Activated naive CD4-positive, alpha-beta T cell treated with anti-CD3 and anti-CD28 coated beads for 36 hours (primary cell): Measurements from ENCODE around the gene TMED5. TPM values are rescaled to one million over a fixed set of nuclear protein-coding genes. Genes with fewer than 3 reads are reported as not detected.
"Not testable (repeated sequence)": the region's sequence is repeated elsewhere in the genome, so short reads cannot be mapped to it uniquely, and the experiment has no call there.

Experiments used
- CTCF ChIA-PET: fragments of 350-600 bp; sonication (Branson Sonifier 250); formaldehyde crosslinking; loops from one replicate; lab custom pipeline; 2021; ENCODE audit warnings: antibody characterized with exemption; lab: Charles Lee
- DNase-seq: peaks from one replicate; pipeline ENCODE4 v3.0.0-alpha.2; 2020
- H3K27ac Mint-ChIP-seq: one replicate; pipeline ENCODE4 v1.8.0; 2021; ENCODE audit warnings: mild to moderate bottlenecking, mixed read lengths
- H3K27me3 Mint-ChIP-seq: one replicate; pipeline ENCODE4 v1.8.0; 2021; ENCODE audit warnings: low read depth, mixed read lengths
- H3K36me3 Mint-ChIP-seq: one replicate; pipeline ENCODE4 v1.8.0; 2021; ENCODE audit warnings: low read depth, mixed read lengths
- H3K4me1 Mint-ChIP-seq: one replicate; pipeline ENCODE4 v1.8.0; 2021; ENCODE audit warnings: low read depth, mixed read lengths
- H3K4me3 Mint-ChIP-seq: one replicate; pipeline ENCODE4 v1.8.0; 2021; ENCODE audit warnings: mild to moderate bottlenecking, moderate library complexity, mixed read lengths
- H3K9me3 Mint-ChIP-seq: one replicate; pipeline ENCODE4 v1.8.0; 2021; ENCODE audit warnings: mixed read lengths
- intact Hi-C: fragments of 100-400 bp; cut with micrococcal nuclease; formaldehyde crosslinking; loops from one replicate; pipeline ENCODE4 v1.15.1; 2023
- total RNA-seq, 2 experiments: library from RNA; stranded (reverse); gene quantifications; one replicate each; pipeline ENCODE4 v1.2.3, GENCODE V29; 2021

The TMED5 gene
- total RNA-seq, 2 experiments from 2014 or later: 27.8 to 28.2 TPM

DNA sequence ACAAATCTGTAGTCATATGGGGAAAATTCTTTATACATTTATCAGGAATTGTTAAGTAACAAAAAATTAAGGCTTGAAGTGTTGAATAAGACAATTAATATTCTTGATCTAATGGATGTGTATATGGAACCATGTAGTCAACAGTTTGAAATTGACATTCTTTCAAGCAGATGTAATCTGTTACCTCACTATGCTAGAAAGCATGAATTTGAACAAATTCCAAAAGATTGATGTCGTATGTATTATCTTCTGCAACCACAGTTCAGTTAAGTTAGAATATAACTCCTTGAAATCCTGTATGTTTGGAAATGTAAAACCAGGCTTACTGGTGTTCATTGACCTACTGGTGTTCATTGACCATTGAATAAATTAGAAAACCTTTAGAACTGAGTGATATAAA, 16.4 kb upstream of the TMED5 start:
- H3K4me3 Mint-ChIP-seq: no peak overlapping the region
- intact Hi-C loops: no loop called here
- H3K4me1 Mint-ChIP-seq: peaks cover 3% of the 10 kb centered on the region
- peaks cover 32% of the 10 kb centered on the region for H3K36me3 Mint-ChIP-seq
- H3K27me3 Mint-ChIP-seq: no peaks in the 10 kb centered on the region
- H3K9me3 Mint-ChIP-seq: no peaks in the 10 kb centered on the region
- DNase-seq: no peak
- no peak overlapping the region for H3K27ac Mint-ChIP-seq
- CTCF ChIA-PET: no interaction called here

- Mint-ChIP-seq H3K27me3 (no peaks in the 10 kb centered on the region), H3K27ac (no peak overlapping the region), H3K4me1 (peaks cover 5% of the 10 kb centered on the region), H3K9me3 (no peaks in the 10 kb centered on the region), H3K4me3 (no peak overlapping the region), H3K36me3 (peaks cover 31% of the 10 kb centered on the region)
- CTCF ChIA-PET: no interaction called here
- intact Hi-C loops: no loop called here
- no peak for DNase-seq
Observed at GRCh38 chr1:93194231-93194990, 14.2 kb upstream of the TMED5 start.

DNA sequence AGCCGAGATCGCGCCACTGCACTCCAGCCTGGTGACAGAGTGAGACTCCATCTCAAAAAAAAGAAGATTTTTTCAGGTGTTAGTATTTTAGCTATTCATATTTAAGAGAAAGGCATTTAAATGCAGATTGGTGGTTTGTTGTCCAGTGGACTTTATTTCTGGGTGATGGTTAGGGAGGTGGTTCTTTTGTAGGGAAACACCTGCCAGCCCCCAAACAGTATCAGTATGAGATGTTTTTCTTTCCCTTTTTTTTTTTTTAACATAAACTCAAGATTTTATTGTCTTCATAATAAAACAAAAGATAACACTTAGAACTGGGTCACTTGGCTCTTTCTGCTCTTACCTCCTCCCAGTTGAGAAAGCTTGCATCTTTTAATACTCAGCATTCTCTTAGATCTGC, 10.2 kb upstream of the TMED5 start:
- peaks cover 2% of the 10 kb centered on the region for H3K4me1 Mint-ChIP-seq
- peaks cover 30% of the 10 kb centered on the region for H3K36me3 Mint-ChIP-seq
- H3K27me3 Mint-ChIP-seq: no peaks in the 10 kb centered on the region
- DNase-seq: no peak
- CTCF ChIA-PET: interaction anchor here (1.4 kb wide), 1 partner anchor 39 kb away, joined by 3 read pairs; no protein-coding TSS in a partner anchor
- H3K9me3 Mint-ChIP-seq: no peaks in the 10 kb centered on the region
- no peak overlapping the region for H3K4me3 Mint-ChIP-seq
- intact Hi-C loops: no loop called here
- H3K27ac Mint-ChIP-seq: no peak overlapping the region

DNA sequence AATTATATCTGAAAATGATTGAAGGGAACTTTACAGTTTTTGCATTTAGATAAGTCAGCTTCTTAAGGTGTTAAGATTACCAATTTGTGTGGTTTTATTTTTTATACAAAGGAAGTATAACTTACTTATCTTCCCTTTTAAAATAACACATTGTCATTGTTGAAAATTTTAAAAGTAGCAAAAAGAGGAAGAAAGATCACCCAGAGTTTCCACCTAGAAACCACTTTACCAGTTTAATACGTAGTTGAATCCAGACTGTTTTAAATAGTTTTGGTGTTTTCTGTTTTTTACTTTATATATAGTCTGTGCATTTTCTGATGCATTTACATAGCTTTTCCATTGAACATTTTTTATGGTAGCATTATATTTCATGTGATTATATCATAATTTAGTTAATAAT, 6.5 kb upstream of the TMED5 start:
- peaks cover 21% of the 10 kb centered on the region for H3K4me1 Mint-ChIP-seq
- CTCF ChIA-PET: interaction anchor here (1.2 kb wide), 1 partner anchor 165 kb away, joined by 3 read pairs; no protein-coding TSS in a partner anchor
- H3K36me3 Mint-ChIP-seq: peaks cover 24% of the 10 kb centered on the region
- intact Hi-C loops: no loop called here
- H3K9me3 Mint-ChIP-seq: no peaks in the 10 kb centered on the region
- H3K27me3 Mint-ChIP-seq: no peaks in the 10 kb centered on the region
- no peak overlapping the region for H3K27ac Mint-ChIP-seq
- no peak overlapping the region for H3K4me3 Mint-ChIP-seq
- DNase-seq: no peak

- H3K27me3 Mint-ChIP-seq: no peaks in the 10 kb centered on the region
- H3K27ac Mint-ChIP-seq: peak within 1 kb of the TSS; percentile 99
- intact Hi-C loops: loop anchor here (1.0 to 5.0 kb wide), 7 partner anchors 139 to 728 kb away; partner anchors contain the start of genes DNTTIP2 and GCLM
- CTCF ChIA-PET: interaction anchor here (0.6 kb wide), 1 partner anchor 155 kb away, joined by 3 read pairs; no protein-coding TSS in a partner anchor
- peaks cover 49% of the 10 kb centered on the region for H3K4me1 Mint-ChIP-seq
- H3K9me3 Mint-ChIP-seq: no peaks in the 10 kb centered on the region
- H3K36me3 Mint-ChIP-seq: peaks cover 19% of the 10 kb centered on the region
- DNase-seq: peak; percentile 71
- peak within 1 kb of the TSS; percentile 88 for H3K4me3 Mint-ChIP-seq
Observed at GRCh38 chr1:93180723-93181613, 755 bp upstream of the TMED5 start, which contains the start of gene CCDC18. Gene CCDC18 (plus strand): TSS chr1:93180724. CDS start chr1:93183362, 2,638 bp downstream.

- CTCF ChIA-PET: interaction anchor here (0.9 kb wide), 1 partner anchor 216 kb away, joined by 3 read pairs; no protein-coding TSS in a partner anchor
- peaks cover 22% of the 10 kb centered on the region for H3K36me3 Mint-ChIP-seq
- peaks cover 53% of the 10 kb centered on the region for H3K4me1 Mint-ChIP-seq
- no peak overlapping the region for H3K27ac Mint-ChIP-seq
- H3K9me3 Mint-ChIP-seq: no peaks in the 10 kb centered on the region
- intact Hi-C loops: loop anchor here (2.0 to 5.0 kb wide), 2 partner anchors 321 to 348 kb away; no protein-coding TSS in a partner anchor
- DNase-seq: no peak
- H3K27me3 Mint-ChIP-seq: no peaks in the 10 kb centered on the region
- H3K4me3 Mint-ChIP-seq: peak overlapping the region; percentile 88
Observed at GRCh38 chr1:93178418-93178817, 1.8 kb downstream of the TMED5 start.

DNA sequence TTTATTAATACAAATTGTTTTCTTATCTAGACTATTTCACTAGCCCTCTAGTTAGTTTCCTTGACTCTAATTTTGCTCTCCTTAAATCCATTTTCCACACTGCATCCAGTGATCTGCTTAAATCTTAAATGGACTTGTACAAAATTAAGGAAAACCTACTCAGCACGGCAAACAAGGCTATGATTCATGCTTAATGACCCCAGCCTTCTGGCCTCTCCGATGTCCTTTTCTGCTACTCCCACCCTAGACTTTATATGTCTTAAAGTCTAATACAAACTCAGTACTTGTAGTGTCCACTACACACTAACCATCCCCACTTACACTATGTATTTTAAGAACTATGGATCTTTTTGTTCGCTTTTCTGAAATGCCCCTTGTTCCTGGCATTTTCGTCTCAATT, 2.2 kb downstream of the TMED5 start:
- no peak for DNase-seq
- intact Hi-C loops: loop anchor here (2.0 to 5.0 kb wide), 2 partner anchors 321 to 347 kb away; no protein-coding TSS in a partner anchor
- Mint-ChIP-seq H3K4me1 (peaks cover 53% of the 10 kb centered on the region), H3K36me3 (peaks cover 20% of the 10 kb centered on the region), H3K27ac (no peak overlapping the region), H3K27me3 (no peaks in the 10 kb centered on the region), H3K4me3 (peak overlapping the region; percentile 88), H3K9me3 (no peaks in the 10 kb centered on the region)
- CTCF ChIA-PET: interaction anchor here (0.9 kb wide), 1 partner anchor 216 kb away, joined by 3 read pairs; no protein-coding TSS in a partner anchor

- Mint-ChIP-seq H3K36me3 (peaks cover 25% of the 10 kb centered on the region), H3K4me1 (peaks cover 58% of the 10 kb centered on the region)
- not testable (repeated sequence) for H3K27ac Mint-ChIP-seq, H3K27me3 Mint-ChIP-seq, H3K4me3 Mint-ChIP-seq, DNase-seq, H3K9me3 Mint-ChIP-seq
- CTCF ChIA-PET: interaction anchor here (0.6 kb wide), 1 partner anchor 184 kb away, joined by 3 read pairs; no protein-coding TSS in a partner anchor
- intact Hi-C loops: loop anchor here (5.0 kb wide), 1 partner anchor 317 kb away; no protein-coding TSS in a partner anchor
Observed at GRCh38 chr1:93174638-93175037, 5.6 kb downstream of the TMED5 start.

DNA sequence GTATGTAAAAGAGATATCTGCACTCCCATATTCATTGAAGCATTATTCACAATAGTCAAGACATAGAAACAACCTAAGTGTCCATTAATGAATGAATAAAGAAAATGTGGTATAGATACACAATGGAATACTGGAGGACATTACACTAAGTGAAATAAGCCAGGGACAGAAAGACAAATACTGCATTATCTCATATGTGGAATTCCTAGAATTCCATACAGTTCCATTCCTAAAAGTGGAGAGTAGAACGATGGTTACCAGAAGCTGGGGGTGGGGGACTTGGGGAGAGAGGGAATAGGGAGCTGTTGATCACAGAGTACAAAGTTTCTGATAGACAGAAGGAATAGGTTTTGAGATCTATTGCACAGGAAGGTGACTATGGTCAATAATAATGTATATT, 7.4 kb downstream of the TMED5 start:
- no peaks in the 10 kb centered on the region for H3K27me3 Mint-ChIP-seq
- peaks cover 32% of the 10 kb centered on the region for H3K36me3 Mint-ChIP-seq

GRCh38 chr1:93171549-93172034, 8.6 kb downstream of the TMED5 start:
- CTCF ChIA-PET: no interaction called here
- peaks cover 7% of the 10 kb centered on the region for H3K9me3 Mint-ChIP-seq
- peaks cover 45% of the 10 kb centered on the region for H3K4me1 Mint-ChIP-seq
- intact Hi-C loops: loop anchor here (1.0 kb wide), 1 partner anchor 8 kb away; no protein-coding TSS in a partner anchor
- H3K4me3 Mint-ChIP-seq: peak overlapping the region; percentile 76
- DNase-seq: no peak
- H3K36me3 Mint-ChIP-seq: peaks cover 35% of the 10 kb centered on the region
- no peaks in the 10 kb centered on the region for H3K27me3 Mint-ChIP-seq
- H3K27ac Mint-ChIP-seq: no peak overlapping the region

More for the DNA sequence above, 7.4 kb downstream of the TMED5 start:
- intact Hi-C loops: no loop called here
- CTCF ChIA-PET: interaction anchor here (0.6 to 1.7 kb wide), 3 partner anchors 46 to 1197 kb away, joined by 3 to 7 read pairs (median 7); no protein-coding TSS in a partner anchor
- Mint-ChIP-seq H3K4me3 (no peak overlapping the region), H3K4me1 (peaks cover 54% of the 10 kb centered on the region), H3K9me3 (peaks cover 5% of the 10 kb centered on the region), H3K27ac (no peak overlapping the region)
- DNase-seq: no peak

GRCh38 chr1:93170141-93170678, 10.0 kb downstream of the TMED5 start:
- Mint-ChIP-seq H3K36me3 (peaks cover 39% of the 10 kb centered on the region), H3K4me1 (peaks cover 43% of the 10 kb centered on the region), H3K9me3 (peaks cover 13% of the 10 kb centered on the region)
- H3K4me3 Mint-ChIP-seq, H3K27ac Mint-ChIP-seq, DNase-seq, intact Hi-C loops, H3K27me3 Mint-ChIP-seq: not testable (repeated sequence)
- CTCF ChIA-PET: interaction anchor here (0.8 kb wide), 1 partner anchor 11 kb away, joined by 3 read pairs; no protein-coding TSS in a partner anchor
